ENCODE data around the gene ADAMTS8. TPM values are rescaled to one million over a fixed set of nuclear protein-coding genes. Genes with fewer than 3 reads are reported as not detected.

Gene ADAMTS8
- polyA plus RNA-seq, 2 donors = 2.2 to 3.1 TPM

DNA sequence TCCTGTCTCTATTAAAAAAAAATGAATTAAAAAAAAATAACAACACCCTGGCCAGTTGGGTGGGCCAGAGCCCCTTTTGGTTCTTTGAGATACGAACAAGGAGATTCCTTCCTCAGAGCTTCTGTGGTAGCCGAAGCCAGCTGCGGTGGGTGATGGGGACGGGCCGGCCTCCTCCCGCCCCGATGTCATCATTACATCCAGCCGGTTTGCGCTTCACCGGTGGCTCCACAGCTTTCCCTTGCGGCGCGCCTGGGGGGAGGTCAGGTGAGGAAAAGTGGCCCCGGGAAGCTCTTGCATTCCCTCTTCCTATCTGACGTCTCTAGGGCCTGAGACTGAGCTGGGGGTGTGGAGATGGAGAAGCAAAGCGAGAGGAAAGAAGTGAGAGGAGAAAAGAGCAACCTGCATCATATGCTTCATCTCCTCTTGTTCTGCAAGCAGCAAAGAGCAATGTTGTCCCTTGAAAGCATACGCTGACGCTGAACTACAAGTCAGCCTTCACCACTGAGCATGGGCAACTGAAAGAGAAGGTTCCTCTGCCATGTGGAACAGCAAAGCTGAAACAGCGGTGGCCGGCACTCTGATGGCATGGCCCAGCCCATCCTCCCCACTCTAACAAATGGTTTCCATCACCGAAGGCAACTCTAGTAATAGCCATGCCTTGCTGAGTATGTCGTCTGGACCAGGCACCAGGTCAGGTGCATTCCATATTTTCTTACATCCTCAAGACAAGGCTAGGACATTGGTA lies 6.0 kb downstream of the ADAMTS8 start:
- H3K4me3 ChIP-seq (ENCODE audit: low read depth in 1 of 2, low read length in 2 of 2) = no peak overlapping the region

DNA sequence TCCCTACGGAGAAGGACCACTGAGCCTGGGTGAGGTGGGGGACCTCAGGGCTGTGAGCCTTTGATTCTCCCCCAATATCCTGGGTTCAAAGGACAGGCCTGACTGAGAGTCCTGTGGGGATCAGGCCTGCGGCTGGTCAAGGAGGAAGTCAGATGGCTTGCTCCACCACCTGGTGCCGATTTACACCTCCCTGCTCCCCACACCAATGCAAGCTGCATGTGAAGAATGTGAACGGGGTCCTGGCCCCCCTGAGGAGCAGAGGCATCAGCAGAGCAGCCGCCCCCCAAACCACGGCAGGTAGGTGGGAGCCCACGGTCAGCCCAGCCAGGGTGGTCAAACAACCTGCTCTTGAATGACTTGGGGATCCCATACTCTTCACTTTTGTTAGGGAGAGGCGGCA lies 6.7 kb downstream of the ADAMTS8 start:
- WGBS, 2 donors = 87 to 90% methylated on average over 8 of the region's 8 CpGs

More for the DNA sequence above, 6.0 kb downstream of the ADAMTS8 start:
- Histone ChIP-seq H3K4me1 (ENCODE audit: control insufficient read depth in 2 of 2, insufficient read depth in 2 of 2, low read length in 1 of 2) (peaks cover 0 to 11% of the 10 kb centered on the region in 2 donors), H3K9me3 (ENCODE audit: control insufficient read depth in 2 of 2, insufficient read depth in 1 of 2, low read depth in 1 of 2, low read length in 1 of 2) (no peaks in the 10 kb centered on the region), H3K36me3 (ENCODE audit: control insufficient read depth in 2 of 2, insufficient read depth in 2 of 2, low read length in 1 of 2) (no peaks in the 10 kb centered on the region), H3K27me3 (ENCODE audit: control insufficient read depth in 1 of 2, insufficient read depth in 2 of 2, low read length in 2 of 2) (no peaks in the 10 kb centered on the region), H3K27ac (ENCODE audit: low read depth in 2 of 2, low read length in 1 of 2) (no peak overlapping the region)
- 90 to 91% methylated on average over 22 of the region's 22 CpGs for WGBS, 2 donors

DNA sequence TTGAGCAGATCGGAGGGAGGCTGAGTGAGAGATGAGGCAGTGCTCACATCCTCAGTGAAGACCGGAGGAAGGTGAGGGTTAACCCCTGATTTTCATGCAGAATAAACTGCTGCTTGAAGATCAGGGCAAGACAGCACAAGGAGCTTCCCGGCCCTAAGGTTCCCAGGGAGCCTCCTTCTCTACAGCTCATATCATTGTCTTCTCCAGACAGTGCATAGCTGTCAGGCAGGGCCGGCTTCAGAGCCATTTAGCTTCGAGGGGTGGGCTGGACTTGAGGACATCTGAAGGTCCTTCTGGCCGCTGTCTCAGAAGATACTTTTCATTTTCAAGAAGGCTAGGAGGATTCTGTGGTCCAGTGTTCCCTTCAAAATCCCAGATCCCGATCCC lies 7.2 kb downstream of the ADAMTS8 start:
- Histone ChIP-seq H3K36me3 (ENCODE audit: control insufficient read depth in 2 of 2, insufficient read depth in 2 of 2, low read length in 1 of 2) (no peaks in the 10 kb centered on the region), H3K27ac (ENCODE audit: low read depth in 2 of 2, low read length in 1 of 2) (peak overlapping the region; percentile 26 to 40), H3K27me3 (ENCODE audit: control insufficient read depth in 1 of 2, insufficient read depth in 2 of 2, low read length in 2 of 2) (no peaks in the 10 kb centered on the region), H3K4me3 (ENCODE audit: low read depth in 1 of 2, low read length in 2 of 2) (no peak overlapping the region), H3K9me3 (ENCODE audit: control insufficient read depth in 2 of 2, insufficient read depth in 1 of 2, low read depth in 1 of 2, low read length in 1 of 2) (no peaks in the 10 kb centered on the region), H3K4me1 (ENCODE audit: control insufficient read depth in 2 of 2, insufficient read depth in 2 of 2, low read length in 1 of 2) (peaks cover 0 to 8% of the 10 kb centered on the region in 2 donors)
- 81 to 82% methylated on average over 7 of the region's 7 CpGs for WGBS, 2 donors

More for the DNA sequence above, 6.7 kb downstream of the ADAMTS8 start:
- no peaks in the 10 kb centered on the region for H3K27me3 ChIP-seq (ENCODE audit: control insufficient read depth in 1 of 2, insufficient read depth in 2 of 2, low read length in 2 of 2)
- no peaks in the 10 kb centered on the region for H3K9me3 ChIP-seq (ENCODE audit: control insufficient read depth in 2 of 2, insufficient read depth in 1 of 2, low read depth in 1 of 2, low read length in 1 of 2)
- H3K27ac ChIP-seq (ENCODE audit: low read depth in 2 of 2, low read length in 1 of 2) = peak overlapping the region in 1 of 2 donors; percentile 7
- H3K4me3 ChIP-seq (ENCODE audit: low read depth in 1 of 2, low read length in 2 of 2) = no peak overlapping the region
- peaks cover 0 to 8% of the 10 kb centered on the region in 2 donors for H3K4me1 ChIP-seq (ENCODE audit: control insufficient read depth in 2 of 2, insufficient read depth in 2 of 2, low read length in 1 of 2)
- no peaks in the 10 kb centered on the region for H3K36me3 ChIP-seq (ENCODE audit: control insufficient read depth in 2 of 2, insufficient read depth in 2 of 2, low read length in 1 of 2)

DNA sequence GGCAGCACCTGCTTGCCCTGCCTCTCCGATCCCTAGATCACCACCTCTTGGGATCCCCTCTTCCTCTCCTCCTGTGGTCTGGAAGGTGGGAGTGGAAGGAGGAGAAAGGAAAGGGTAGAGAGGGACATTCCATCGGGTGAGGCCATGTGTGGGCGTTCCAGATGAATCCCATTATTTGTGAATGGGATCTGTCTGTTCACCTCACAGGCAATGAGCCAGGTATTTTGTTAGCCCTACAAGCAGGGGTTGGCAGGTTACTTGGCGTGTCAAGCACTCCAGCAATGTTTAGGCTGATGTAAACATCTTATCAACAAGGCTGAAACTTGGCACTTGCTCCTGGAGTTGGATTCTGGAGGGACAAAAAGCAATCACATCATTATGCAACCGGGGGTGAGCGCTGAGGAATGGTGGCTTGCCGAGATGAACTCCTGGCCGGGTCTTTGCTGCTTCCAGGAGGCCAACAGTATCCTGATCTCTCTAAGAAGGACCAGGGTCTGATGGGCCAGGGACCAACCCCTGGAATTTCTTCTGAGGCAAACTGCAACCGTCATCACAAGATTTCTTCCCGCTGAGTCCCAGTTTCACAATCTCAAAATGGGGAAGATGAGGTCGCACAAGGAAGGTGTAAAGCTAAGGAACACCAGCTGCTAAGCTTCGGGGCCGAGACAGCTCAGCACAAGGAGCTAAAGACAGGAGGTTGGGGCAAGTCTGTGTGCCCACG lies 7.8 kb downstream of the ADAMTS8 start:
- peak overlapping the region; percentile 26 to 61 for H3K27ac ChIP-seq (ENCODE audit: low read depth in 2 of 2, low read length in 1 of 2)
- H3K27me3 ChIP-seq (ENCODE audit: control insufficient read depth in 1 of 2, insufficient read depth in 2 of 2, low read length in 2 of 2) = no peaks in the 10 kb centered on the region
- no peaks in the 10 kb centered on the region for H3K9me3 ChIP-seq (ENCODE audit: control insufficient read depth in 2 of 2, insufficient read depth in 1 of 2, low read depth in 1 of 2, low read length in 1 of 2)
- WGBS, 2 donors = 46 to 53% methylated on average over 14 of the region's 14 CpGs
- H3K4me1 ChIP-seq (ENCODE audit: control insufficient read depth in 2 of 2, insufficient read depth in 2 of 2, low read length in 1 of 2) = peaks cover 0 to 8% of the 10 kb centered on the region in 2 donors
- H3K4me3 ChIP-seq (ENCODE audit: low read depth in 1 of 2, low read length in 2 of 2) = no peak overlapping the region
- H3K36me3 ChIP-seq (ENCODE audit: control insufficient read depth in 2 of 2, insufficient read depth in 2 of 2, low read length in 1 of 2) = no peaks in the 10 kb centered on the region

DNA sequence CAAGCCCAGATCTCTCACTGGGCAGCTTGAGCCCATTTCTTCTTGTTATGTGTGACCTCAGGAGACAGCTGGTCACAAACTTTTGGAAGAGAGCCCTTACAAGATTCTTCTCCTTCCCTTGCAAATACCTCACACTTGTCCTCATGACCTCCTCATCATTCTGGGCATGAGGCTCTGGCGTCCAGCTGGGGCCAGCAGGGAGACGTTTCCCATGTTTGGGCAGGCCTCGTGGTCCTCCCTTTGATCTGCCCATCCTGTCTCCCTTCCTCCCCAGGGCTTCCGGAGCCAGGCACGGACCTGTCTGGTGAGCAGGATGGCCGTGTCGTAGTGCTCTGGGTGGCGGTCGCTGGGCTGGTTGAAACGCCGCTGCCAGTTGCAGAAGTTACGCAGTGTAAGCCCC lies 9.7 kb downstream of the ADAMTS8 start:
- Histone ChIP-seq H3K36me3 (ENCODE audit: control insufficient read depth in 2 of 2, insufficient read depth in 2 of 2, low read length in 1 of 2) (no peaks in the 10 kb centered on the region), H3K27ac (ENCODE audit: low read depth in 2 of 2, low read length in 1 of 2) (peak overlapping the region; percentile 22 to 41), H3K9me3 (ENCODE audit: control insufficient read depth in 2 of 2, insufficient read depth in 1 of 2, low read depth in 1 of 2, low read length in 1 of 2) (no peaks in the 10 kb centered on the region), H3K4me1 (ENCODE audit: control insufficient read depth in 2 of 2, insufficient read depth in 2 of 2, low read length in 1 of 2) (peaks cover 0 to 9% of the 10 kb centered on the region in 2 donors), H3K27me3 (ENCODE audit: control insufficient read depth in 1 of 2, insufficient read depth in 2 of 2, low read length in 2 of 2) (no peaks in the 10 kb centered on the region), H3K4me3 (ENCODE audit: low read depth in 1 of 2, low read length in 2 of 2) (no peak overlapping the region)
- 53 to 58% methylated on average over 12 of the region's 12 CpGs for WGBS, 2 donors

DNA sequence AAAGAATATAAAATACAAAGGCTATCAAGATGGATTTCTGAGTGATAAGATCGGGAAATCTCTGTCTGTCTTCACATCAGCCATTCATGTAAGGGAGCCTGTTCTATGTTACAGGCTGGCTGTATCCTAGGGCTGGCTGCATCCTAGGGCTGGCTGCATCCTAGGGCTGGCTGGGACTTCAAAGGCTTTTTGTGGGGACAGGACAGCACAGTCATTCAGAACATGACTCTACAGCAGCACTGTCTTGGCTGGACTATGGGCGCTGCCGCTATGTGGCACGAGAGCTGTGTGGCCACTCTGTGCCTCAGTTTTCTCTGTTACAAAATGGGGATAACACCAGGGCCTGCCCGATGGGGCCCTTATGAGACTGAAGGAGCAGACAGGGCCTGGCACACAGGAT lies 10.2 kb downstream of the ADAMTS8 start:
- peak overlapping the region; percentile 22 to 41 for H3K27ac ChIP-seq (ENCODE audit: low read depth in 2 of 2, low read length in 1 of 2)
- no peaks in the 10 kb centered on the region for H3K9me3 ChIP-seq (ENCODE audit: control insufficient read depth in 2 of 2, insufficient read depth in 1 of 2, low read depth in 1 of 2, low read length in 1 of 2)
- no peak overlapping the region for H3K4me3 ChIP-seq (ENCODE audit: low read depth in 1 of 2, low read length in 2 of 2)
- H3K4me1 ChIP-seq (ENCODE audit: control insufficient read depth in 2 of 2, insufficient read depth in 2 of 2, low read length in 1 of 2) = peaks cover 0 to 12% of the 10 kb centered on the region in 2 donors
- 81 to 87% methylated on average over 5 of the region's 5 CpGs for WGBS, 2 donors
- no peaks in the 10 kb centered on the region for H3K27me3 ChIP-seq (ENCODE audit: control insufficient read depth in 1 of 2, insufficient read depth in 2 of 2, low read length in 2 of 2)
- H3K36me3 ChIP-seq (ENCODE audit: control insufficient read depth in 2 of 2, insufficient read depth in 2 of 2, low read length in 1 of 2) = no peaks in the 10 kb centered on the region

DNA sequence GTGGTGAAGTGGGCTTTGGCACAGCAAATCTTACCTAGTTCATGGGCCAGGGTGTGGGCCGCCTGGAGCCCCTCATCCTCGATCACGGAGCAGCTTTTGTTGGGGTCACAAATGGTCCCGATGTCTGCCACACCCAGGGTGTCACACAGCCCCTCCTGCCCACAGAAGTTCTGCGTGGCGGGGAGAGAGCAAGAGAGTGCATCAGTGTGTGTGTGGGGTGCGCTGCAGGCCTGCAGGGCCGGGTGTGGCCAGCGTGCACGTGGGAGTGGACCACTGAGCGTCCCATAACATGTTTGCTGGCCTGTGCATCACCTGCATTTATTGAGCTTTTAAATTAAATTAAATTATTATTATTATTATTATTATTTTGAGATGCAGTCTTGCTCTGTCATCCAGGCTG lies 11.5 kb downstream of the ADAMTS8 start:
- Histone ChIP-seq H3K4me1 (ENCODE audit: control insufficient read depth in 2 of 2, insufficient read depth in 2 of 2, low read length in 1 of 2) (peaks cover 0 to 15% of the 10 kb centered on the region in 2 donors), H3K36me3 (ENCODE audit: control insufficient read depth in 2 of 2, insufficient read depth in 2 of 2, low read length in 1 of 2) (no peaks in the 10 kb centered on the region), H3K4me3 (ENCODE audit: low read depth in 1 of 2, low read length in 2 of 2) (no peak overlapping the region), H3K27me3 (ENCODE audit: control insufficient read depth in 1 of 2, insufficient read depth in 2 of 2, low read length in 2 of 2) (no peaks in the 10 kb centered on the region), H3K27ac (ENCODE audit: low read depth in 2 of 2, low read length in 1 of 2) (no peak overlapping the region), H3K9me3 (ENCODE audit: control insufficient read depth in 2 of 2, insufficient read depth in 1 of 2, low read depth in 1 of 2, low read length in 1 of 2) (no peaks in the 10 kb centered on the region)
- WGBS, 2 donors = 87 to 92% methylated on average over 11 of the region's 11 CpGs

DNA sequence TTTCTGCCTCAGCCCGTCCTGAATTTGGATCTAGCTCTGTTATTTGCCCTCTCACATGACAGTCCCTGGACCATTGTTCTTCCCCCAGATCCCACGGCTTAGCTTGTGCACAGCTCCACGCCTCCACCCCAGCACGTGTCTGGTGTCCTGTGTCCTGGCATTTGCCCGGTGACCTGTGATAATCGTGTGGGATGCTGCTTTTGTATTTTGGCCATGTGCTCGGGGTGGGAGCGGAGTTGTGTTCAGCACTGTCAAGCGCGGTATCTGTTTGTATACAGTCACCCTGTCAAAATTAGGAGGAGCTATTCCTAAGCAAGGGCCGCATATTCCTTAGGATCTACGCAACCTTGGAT lies 11.9 kb downstream of the ADAMTS8 start:
- 76 to 84% methylated on average over 12 of the region's 12 CpGs for WGBS, 2 donors
- Histone ChIP-seq H3K4me3 (ENCODE audit: low read depth in 1 of 2, low read length in 2 of 2) (no peak overlapping the region), H3K27ac (ENCODE audit: low read depth in 2 of 2, low read length in 1 of 2) (no peak overlapping the region), H3K9me3 (ENCODE audit: control insufficient read depth in 2 of 2, insufficient read depth in 1 of 2, low read depth in 1 of 2, low read length in 1 of 2) (no peaks in the 10 kb centered on the region), H3K27me3 (ENCODE audit: control insufficient read depth in 1 of 2, insufficient read depth in 2 of 2, low read length in 2 of 2) (no peaks in the 10 kb centered on the region), H3K36me3 (ENCODE audit: control insufficient read depth in 2 of 2, insufficient read depth in 2 of 2, low read length in 1 of 2) (no peaks in the 10 kb centered on the region), H3K4me1 (ENCODE audit: control insufficient read depth in 2 of 2, insufficient read depth in 2 of 2, low read length in 1 of 2) (peaks cover 0 to 15% of the 10 kb centered on the region in 2 donors)

DNA sequence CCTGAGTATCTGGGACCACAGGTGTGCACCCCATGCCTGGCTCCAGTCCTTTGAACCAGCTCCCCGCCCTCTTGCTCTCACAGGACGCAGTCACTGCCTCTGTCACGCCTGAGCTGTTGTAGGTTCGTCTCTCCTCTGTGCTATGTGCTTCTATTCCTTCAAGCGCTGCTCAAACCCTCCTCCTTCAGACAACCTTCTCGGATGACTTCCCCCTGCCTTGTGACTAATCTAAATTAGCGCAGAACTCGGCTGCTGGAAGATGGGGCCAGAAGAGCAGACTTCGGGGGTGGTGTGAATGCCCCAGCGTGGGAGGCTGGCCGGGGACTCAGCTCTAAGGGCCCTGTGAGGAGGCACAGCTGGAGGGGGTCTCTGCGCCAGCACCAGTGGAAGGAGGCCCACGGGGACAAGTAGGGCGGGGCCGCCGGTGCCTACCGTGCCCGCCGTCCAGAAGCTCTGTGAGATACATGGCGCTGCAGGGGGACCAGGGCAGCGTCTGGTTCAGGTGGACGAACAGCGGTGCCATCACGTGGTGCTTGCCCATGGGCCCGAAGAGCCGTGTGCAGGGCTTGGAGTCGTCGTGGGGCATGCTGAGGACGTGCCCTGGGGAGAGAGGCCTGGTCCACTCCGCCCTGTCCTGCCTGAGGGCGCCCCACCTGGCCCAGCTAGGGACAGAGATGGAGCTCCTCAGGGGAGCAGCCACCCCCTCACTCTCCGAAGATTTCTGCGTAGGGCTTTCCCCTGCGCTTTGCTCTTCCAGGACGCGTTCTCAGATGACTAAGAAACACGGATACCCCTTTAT lies 12.5 kb downstream of the ADAMTS8 start:
- no peak overlapping the region for H3K4me3 ChIP-seq (ENCODE audit: low read depth in 1 of 2, low read length in 2 of 2)
- H3K27me3 ChIP-seq (ENCODE audit: control insufficient read depth in 1 of 2, insufficient read depth in 2 of 2, low read length in 2 of 2) = no peaks in the 10 kb centered on the region
- H3K4me1 ChIP-seq (ENCODE audit: control insufficient read depth in 2 of 2, insufficient read depth in 2 of 2, low read length in 1 of 2) = peaks cover 0 to 15% of the 10 kb centered on the region in 2 donors
- no peaks in the 10 kb centered on the region for H3K36me3 ChIP-seq (ENCODE audit: control insufficient read depth in 2 of 2, insufficient read depth in 2 of 2, low read length in 1 of 2)
- H3K9me3 ChIP-seq (ENCODE audit: control insufficient read depth in 2 of 2, insufficient read depth in 1 of 2, low read depth in 1 of 2, low read length in 1 of 2) = no peaks in the 10 kb centered on the region
- H3K27ac ChIP-seq (ENCODE audit: low read depth in 2 of 2, low read length in 1 of 2) = no peak overlapping the region
- WGBS, 2 donors = 84% methylated on average over 25 to 37 of the region's 37 CpGs
